NCI-H187 (cell line): ENCODE measurements around the gene ITGB5.
"Not testable (repeated sequence)": the region's sequence is repeated elsewhere in the genome, so short reads cannot be mapped to it uniquely, and the experiment has no call there.

ENCODE experiments used
- DNase-seq, 2 experiments: peaks; one replicate each; lab custom pipeline; 2025; lab: John Stamatoyannopoulos, UW

ITGB5 gene

GRCh38 chr3:124786511-124787241 lies 100.5 kb downstream of the ITGB5 start:
- no peak for DNase-seq

- DNase-seq: no peak
These were observed 101.2 kb downstream of the ITGB5 start for GRCh38 chr3:124785973-124786372.

GRCh38 chr3:124784686-124785382 lies 102.3 kb downstream of the ITGB5 start:
- no peak for DNase-seq

GRCh38 chr3:124783696-124784095 lies 103.5 kb downstream of the ITGB5 start:
- DNase-seq: no peak

- DNase-seq: not testable (repeated sequence)
These were observed 104.8 kb downstream of the ITGB5 start for GRCh38 chr3:124782377-124782712.

GRCh38 chr3:124781476-124782376 lies 105.4 kb downstream of the ITGB5 start:
- no peak for DNase-seq

- no peak for DNase-seq
These were observed 106.2 kb downstream of the ITGB5 start for GRCh38 chr3:124780761-124781475.

- no peak for DNase-seq
These were observed 106.8 kb downstream of the ITGB5 start for GRCh38 chr3:124780356-124780755.

- DNase-seq: no peak
These were observed 107.4 kb downstream of the ITGB5 start for GRCh38 chr3:124779751-124780191.

GRCh38 chr3:124779116-124779515 lies 108.0 kb downstream of the ITGB5 start:
- no peak for DNase-seq

- no peak for DNase-seq
These were observed 109.2 kb downstream of the ITGB5 start for GRCh38 chr3:124777762-124778470.

- DNase-seq: no peak
These were observed 110.3 kb downstream of the ITGB5 start for GRCh38 chr3:124776856-124777255.

- DNase-seq: no peak
These were observed 111.3 kb downstream of the ITGB5 start for GRCh38 chr3:124775877-124776276.

GRCh38 chr3:124774841-124775402 lies 112.2 kb downstream of the ITGB5 start:
- DNase-seq: no peak

- no peak for DNase-seq
These were observed 112.8 kb downstream of the ITGB5 start for GRCh38 chr3:124774327-124774718.

- no peak for DNase-seq
These were observed 113.5 kb downstream of the ITGB5 start for GRCh38 chr3:124773351-124774326.

- DNase-seq: no peak
These were observed 114.9 kb downstream of the ITGB5 start for GRCh38 chr3:124772081-124772831.

GRCh38 chr3:124771083-124771445 lies 116.1 kb downstream of the ITGB5 start:
- no peak for DNase-seq
